ENCODE measurements around the gene SLC30A1. TPM values are rescaled to one million over a fixed set of nuclear protein-coding genes. Genes with fewer than 3 reads are reported as not detected.

The SLC30A1 gene
- total RNA-seq, 4 donors from 2014 or later: 10.1 to 17.3 (median 13.0) TPM

DNA sequence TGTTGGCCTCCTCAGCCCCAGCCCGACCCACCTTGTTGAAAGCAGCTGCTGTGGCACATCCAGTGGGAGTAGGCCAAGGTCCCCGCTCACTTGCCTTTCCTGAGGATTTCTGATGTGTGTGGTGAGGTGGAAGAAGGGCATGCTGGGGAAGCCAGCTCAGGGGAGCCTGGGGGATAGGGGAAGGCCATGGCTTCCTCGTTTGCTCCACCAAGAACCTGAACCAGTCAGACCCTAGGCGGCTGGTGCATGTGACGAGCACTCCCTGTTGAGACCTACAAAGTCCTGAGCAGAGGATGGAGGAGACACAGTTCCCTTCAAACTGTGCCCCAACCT is 38.0 kb upstream of the SLC30A1 start:
- Histone ChIP-seq H3K27me3 (no peaks in the 10 kb centered on the region), H3K4me1 (peaks cover 0 to 35% (median 12%) of the 10 kb centered on the region in 3 donors), H3K36me3 (no peaks in the 10 kb centered on the region), H3K4me3 (no peak overlapping the region), H3K9me3 (no peaks in the 10 kb centered on the region), H3K27ac (peak overlapping the region in 3 of 4 donors; percentile 69 to 71 (median 69))
- TF ChIP-seq, protein P1, sequence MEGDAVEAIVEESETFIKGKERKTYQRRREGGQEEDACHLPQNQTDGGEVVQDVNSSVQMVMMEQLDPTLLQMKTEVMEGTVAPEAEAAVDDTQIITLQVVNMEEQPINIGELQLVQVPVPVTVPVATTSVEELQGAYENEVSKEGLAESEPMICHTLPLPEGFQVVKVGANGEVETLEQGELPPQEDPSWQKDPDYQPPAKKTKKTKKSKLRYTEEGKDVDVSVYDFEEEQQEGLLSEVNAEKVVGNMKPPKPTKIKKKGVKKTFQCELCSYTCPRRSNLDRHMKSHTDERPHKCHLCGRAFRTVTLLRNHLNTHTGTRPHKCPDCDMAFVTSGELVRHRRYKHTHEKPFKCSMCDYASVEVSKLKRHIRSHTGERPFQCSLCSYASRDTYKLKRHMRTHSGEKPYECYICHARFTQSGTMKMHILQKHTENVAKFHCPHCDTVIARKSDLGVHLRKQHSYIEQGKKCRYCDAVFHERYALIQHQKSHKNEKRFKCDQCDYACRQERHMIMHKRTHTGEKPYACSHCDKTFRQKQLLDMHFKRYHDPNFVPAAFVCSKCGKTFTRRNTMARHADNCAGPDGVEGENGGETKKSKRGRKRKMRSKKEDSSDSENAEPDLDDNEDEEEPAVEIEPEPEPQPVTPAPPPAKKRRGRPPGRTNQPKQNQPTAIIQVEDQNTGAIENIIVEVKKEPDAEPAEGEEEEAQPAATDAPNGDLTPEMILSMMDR (IDR thresholded peaks at IDR 0.05): no peak
- 80 to 93% methylated on average over 1 to 3 of the region's 5 CpGs for WGBS, 2 donors (ENCODE audit: low coverage in 1 of 2)
- no peak for ATAC-seq

DNA sequence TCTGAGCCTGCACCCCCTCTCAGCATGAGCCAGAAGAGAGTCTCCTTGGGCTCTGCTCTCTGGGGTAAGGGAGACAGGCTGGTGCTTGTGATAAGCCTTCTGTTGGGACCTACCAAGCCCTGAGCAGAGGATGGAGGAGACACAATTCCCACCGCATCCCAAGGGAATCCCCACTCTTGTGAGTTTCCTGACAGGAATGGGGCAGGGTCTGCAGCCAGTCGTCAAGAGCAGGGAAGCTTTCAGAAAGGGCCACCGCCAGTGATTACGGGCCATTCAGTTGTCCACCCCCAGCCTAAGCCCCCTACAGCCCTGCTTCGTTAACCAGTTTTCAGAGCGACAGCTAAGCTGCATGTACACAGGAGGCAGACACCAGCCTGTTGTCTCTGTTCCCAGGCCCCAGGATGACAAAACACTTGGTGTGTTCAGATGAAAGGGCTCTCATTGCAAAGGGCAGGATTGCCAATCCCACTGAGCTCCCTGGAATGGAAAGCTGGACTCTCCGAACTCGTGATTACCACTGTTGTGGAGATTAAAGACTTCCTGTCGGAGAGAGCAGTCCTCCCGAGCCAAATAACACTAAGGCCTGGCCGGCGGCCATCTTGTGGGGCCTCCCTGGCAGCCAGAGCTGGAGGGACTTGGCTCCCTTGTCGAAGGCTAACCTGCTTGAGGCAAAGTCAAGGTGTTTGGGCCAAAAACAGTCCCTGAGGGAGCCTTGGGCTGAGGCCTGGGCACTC is 37.4 kb upstream of the SLC30A1 start:
- peak; percentile 35 for TF ChIP-seq POLR2AphosphoS5 (IDR thresholded peaks at IDR 0.05)
- TF ChIP-seq, protein P1 (IDR thresholded peaks at IDR 0.05): no peak
- peaks cover 0 to 37% (median 15%) of the 10 kb centered on the region in 3 donors for H3K4me1 ChIP-seq
- H3K4me3 ChIP-seq: no peak overlapping the region
- WGBS, 2 donors (ENCODE audit: low coverage in 1 of 2): 0 to 34% methylated on average over 2 to 9 of the region's 13 CpGs
- H3K27me3 ChIP-seq: no peaks in the 10 kb centered on the region
- peak overlapping the region in 3 of 4 donors; percentile 69 to 71 (median 69) for H3K27ac ChIP-seq
- ATAC-seq: peak; percentile 48
- no peaks in the 10 kb centered on the region for H3K36me3 ChIP-seq
- H3K9me3 ChIP-seq: no peaks in the 10 kb centered on the region

DNA sequence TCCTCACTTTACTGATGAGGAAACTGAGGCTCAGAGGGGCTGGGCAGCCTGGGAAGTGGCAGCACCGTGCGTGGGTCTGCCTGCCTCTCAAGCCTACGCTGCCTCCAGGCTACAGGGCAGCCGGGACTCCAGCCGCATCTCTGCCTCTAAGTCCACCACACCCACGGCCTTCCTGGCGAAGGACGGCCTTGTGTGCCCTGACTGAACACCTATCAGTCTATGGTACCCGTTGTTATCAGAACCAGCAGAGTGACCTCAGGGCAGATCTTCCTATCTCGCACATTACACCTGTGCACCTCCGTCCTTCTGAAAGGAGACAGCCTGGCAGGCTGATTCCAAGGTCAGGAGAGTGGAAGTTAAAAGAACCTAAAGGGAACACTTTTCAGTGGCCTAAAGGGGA is 35.7 kb upstream of the SLC30A1 start:
- H3K36me3 ChIP-seq: no peaks in the 10 kb centered on the region
- H3K27ac ChIP-seq: no peak overlapping the region
- H3K4me1 ChIP-seq: peaks cover 0 to 53% (median 21%) of the 10 kb centered on the region in 3 donors
- WGBS, 2 donors (ENCODE audit: low coverage in 1 of 2): 80% methylated on average over 1 of the region's 11 CpGs; no CpG with 5 or more reads in 1 of the 2 donors
- H3K4me3 ChIP-seq: no peak overlapping the region
- no peak for ATAC-seq
- H3K9me3 ChIP-seq: no peaks in the 10 kb centered on the region
- TF ChIP-seq POLR2AphosphoS5 (IDR thresholded peaks at IDR 0.05) (no peak), EP300 (IDR thresholded peaks at IDR 0.05) (no peak), POLR2A (IDR thresholded peaks at IDR 0.05) (no peak)
- TF ChIP-seq, protein P1 (IDR thresholded peaks at IDR 0.05): no peak
- H3K27me3 ChIP-seq: no peaks in the 10 kb centered on the region

DNA sequence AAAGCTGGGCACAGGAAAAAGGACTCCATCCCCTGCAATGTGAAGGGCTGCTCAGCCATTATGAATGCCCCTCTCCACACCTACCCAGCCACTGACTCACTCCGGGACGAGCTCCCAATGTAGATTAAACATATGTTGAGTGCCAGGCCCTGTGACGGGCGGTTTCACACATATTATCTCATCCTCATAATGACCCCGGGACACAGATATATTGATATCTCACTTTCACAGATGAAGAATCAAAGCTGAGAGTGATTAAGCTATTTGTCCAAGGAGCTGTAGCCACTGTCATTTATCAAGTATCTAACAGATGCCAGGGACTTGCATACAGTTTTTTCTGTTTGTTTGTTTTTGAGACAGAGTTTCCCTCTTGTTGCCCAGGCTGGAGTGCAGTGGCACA is 35.0 kb upstream of the SLC30A1 start:
- H3K9me3 ChIP-seq: no peaks in the 10 kb centered on the region
- WGBS, 2 donors (ENCODE audit: low coverage in 1 of 2): 72 to 78% methylated on average over 5 of the region's 5 CpGs
- peak overlapping the region in 3 of 4 donors; percentile 68 to 79 (median 73) for H3K27ac ChIP-seq
- peaks cover 0 to 60% (median 21%) of the 10 kb centered on the region in 3 donors for H3K4me1 ChIP-seq
- no peaks in the 10 kb centered on the region for H3K36me3 ChIP-seq
- TF ChIP-seq POLR2AphosphoS5 (IDR thresholded peaks at IDR 0.05): no peak
- no peak overlapping the region for H3K4me3 ChIP-seq
- no peaks in the 10 kb centered on the region for H3K27me3 ChIP-seq
- no peak for ATAC-seq

DNA sequence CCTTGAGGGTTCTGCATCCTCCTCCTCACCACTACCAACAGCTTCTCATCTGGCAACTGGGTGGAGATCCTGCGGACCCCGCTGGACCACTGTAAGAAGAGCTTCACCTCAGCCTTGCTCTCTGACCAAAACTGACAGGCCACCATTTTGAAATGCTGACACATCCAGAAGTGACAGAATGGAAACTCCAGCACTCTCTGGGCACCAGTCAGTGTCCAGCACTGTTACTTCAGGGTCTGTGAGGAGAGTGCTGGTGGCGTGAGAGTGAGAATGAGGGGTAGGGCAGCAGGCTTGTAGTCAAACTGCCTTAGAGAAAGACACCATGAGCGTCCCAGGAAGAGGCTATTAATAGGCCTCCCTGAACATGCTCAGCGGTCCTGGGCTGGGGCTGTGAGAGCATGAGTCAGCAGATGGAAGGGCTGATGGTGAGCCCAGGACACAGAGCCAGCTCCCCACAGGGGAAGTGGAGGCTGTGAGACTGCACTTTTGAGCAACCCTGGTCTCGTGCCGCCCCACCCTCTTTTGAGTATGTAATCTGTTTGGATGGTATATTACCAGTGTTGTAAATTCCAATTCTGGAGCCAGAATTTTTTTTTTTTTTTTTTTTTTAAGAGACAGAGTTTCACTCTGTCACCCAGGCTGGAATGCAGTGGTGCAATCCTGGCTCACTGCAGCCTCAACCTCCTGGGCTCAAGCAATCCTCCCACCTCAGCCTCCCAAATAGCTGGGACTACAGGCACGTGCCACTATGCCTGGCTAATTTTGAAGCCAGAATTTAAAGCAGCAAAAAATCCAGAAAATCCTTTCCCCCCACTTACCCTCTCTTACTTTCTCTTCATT is 34.4 kb upstream of the SLC30A1 start:
- TF ChIP-seq POLR2AphosphoS5 (IDR thresholded peaks at IDR 0.05): peak; percentile 66
- TF ChIP-seq, protein P1 (IDR thresholded peaks at IDR 0.05): no peak
- H3K27ac ChIP-seq: peak overlapping the region; percentile 16 to 79 (median 75)
- ATAC-seq: peak; percentile 95
- no peaks in the 10 kb centered on the region for H3K36me3 ChIP-seq
- no peaks in the 10 kb centered on the region for H3K27me3 ChIP-seq
- no peaks in the 10 kb centered on the region for H3K9me3 ChIP-seq
- H3K4me3 ChIP-seq: no peak overlapping the region
- WGBS, 2 donors (ENCODE audit: low coverage in 1 of 2): 23 to 43% methylated on average over 1 to 5 of the region's 8 CpGs
- H3K4me1 ChIP-seq: peaks cover 0 to 60% (median 21%) of the 10 kb centered on the region in 3 donors
